ENCODE measurements around the gene PIEZO1.
A peak's percentile ranks its signal among the peaks of the same experiment; 100 is the strongest.

The PIEZO1 gene

GRCh38 chr16:88787579-88788314, 2.7 kb upstream of the PIEZO1 start:
- Mint-ChIP-seq H3K9me3 (no peaks in the 10 kb centered on the region), H3K27me3 (peaks cover 2% of the 10 kb centered on the region), H3K36me3 (ENCODE audit: low read depth) (peaks cover 6% of the 10 kb centered on the region), H3K27ac (peak overlapping the region; percentile 44), H3K4me1 (ENCODE audit: low read depth) (peaks cover 49% of the 10 kb centered on the region), H3K4me3 (no peak overlapping the region)
- intact Hi-C loops (cut with micrococcal nuclease): no loop called here

GRCh38 chr16:88784856-88785105, 239 bp downstream of the PIEZO1 start:
- Mint-ChIP-seq H3K27ac (peak overlapping the region; percentile 93), H3K36me3 (ENCODE audit: low read depth) (peaks cover 8% of the 10 kb centered on the region), H3K9me3 (no peaks in the 10 kb centered on the region), H3K4me1 (ENCODE audit: low read depth) (peaks cover 51% of the 10 kb centered on the region), H3K27me3 (no peaks in the 10 kb centered on the region), H3K4me3 (peak overlapping the region; percentile 87)
- intact Hi-C loops (cut with micrococcal nuclease): loop anchor here (2.0 kb wide), 2 partner anchors 48 to 72 kb away; partner anchors contain the start of genes GALNS and TRAPPC2L

- Mint-ChIP-seq H3K27me3 (no peaks in the 10 kb centered on the region), H3K4me3 (peak overlapping the region; percentile 87), H3K36me3 (ENCODE audit: low read depth) (peaks cover 13% of the 10 kb centered on the region), H3K4me1 (ENCODE audit: low read depth) (peaks cover 52% of the 10 kb centered on the region), H3K9me3 (no peaks in the 10 kb centered on the region), H3K27ac (peak overlapping the region; percentile 93)
- intact Hi-C loops (cut with micrococcal nuclease): loop anchor here (2.0 kb wide), 2 partner anchors 47 to 73 kb away; partner anchors contain the start of genes GALNS and TRAPPC2L
These were observed 755 bp downstream of the PIEZO1 start for GRCh38 chr16:88784074-88784855.

- Mint-ChIP-seq H3K4me3 (peak overlapping the region; percentile 87), H3K36me3 (ENCODE audit: low read depth) (peaks cover 20% of the 10 kb centered on the region), H3K27me3 (no peaks in the 10 kb centered on the region)
These were observed 1.5 kb downstream of the PIEZO1 start for GRCh38 chr16:88783391-88784073.

GRCh38 chr16:88782454-88783390, 2.3 kb downstream of the PIEZO1 start:
- Mint-ChIP-seq H3K27ac (peak overlapping the region; percentile 93), H3K27me3 (no peaks in the 10 kb centered on the region), H3K9me3 (no peaks in the 10 kb centered on the region), H3K4me1 (ENCODE audit: low read depth) (peaks cover 67% of the 10 kb centered on the region), H3K36me3 (ENCODE audit: low read depth) (peaks cover 28% of the 10 kb centered on the region), H3K4me3 (peak overlapping the region; percentile 87)
- intact Hi-C loops (cut with micrococcal nuclease): no loop called here

More at GRCh38 chr16:88783391-88784073, 1.5 kb downstream of the PIEZO1 start:
- H3K27ac Mint-ChIP-seq: peak overlapping the region; percentile 93
- H3K4me1 Mint-ChIP-seq (ENCODE audit: low read depth): peaks cover 59% of the 10 kb centered on the region
- no peaks in the 10 kb centered on the region for H3K9me3 Mint-ChIP-seq
- intact Hi-C loops (cut with micrococcal nuclease): loop anchor here (2.0 kb wide), 2 partner anchors 47 to 73 kb away; partner anchors contain the start of genes GALNS and TRAPPC2L

GRCh38 chr16:88781140-88782077, 3.6 kb downstream of the PIEZO1 start:
- no peaks in the 10 kb centered on the region for H3K9me3 Mint-ChIP-seq
- peaks cover 41% of the 10 kb centered on the region for H3K36me3 Mint-ChIP-seq (ENCODE audit: low read depth)
- peak overlapping the region; percentile 93 for H3K27ac Mint-ChIP-seq
- intact Hi-C loops (cut with micrococcal nuclease): loop anchor here (1.0 kb wide), 1 partner anchor 11 kb away; no protein-coding TSS in a partner anchor
- H3K27me3 Mint-ChIP-seq: no peaks in the 10 kb centered on the region
- H3K4me3 Mint-ChIP-seq: peak overlapping the region; percentile 87
- peaks cover 80% of the 10 kb centered on the region for H3K4me1 Mint-ChIP-seq (ENCODE audit: low read depth)

GRCh38 chr16:88780142-88781062, 4.6 kb downstream of the PIEZO1 start:
- Mint-ChIP-seq H3K4me1 (ENCODE audit: low read depth) (peaks cover 86% of the 10 kb centered on the region), H3K27ac (peak overlapping the region; percentile 93), H3K9me3 (no peaks in the 10 kb centered on the region), H3K36me3 (ENCODE audit: low read depth) (peaks cover 51% of the 10 kb centered on the region), H3K27me3 (no peaks in the 10 kb centered on the region), H3K4me3 (peak overlapping the region; percentile 87)
- intact Hi-C loops (cut with micrococcal nuclease): loop anchor here (1.0 kb wide), 1 partner anchor 10 kb away; no protein-coding TSS in a partner anchor

GRCh38 chr16:88779406-88780141, 5.4 kb downstream of the PIEZO1 start:
- Mint-ChIP-seq H3K4me3 (peak overlapping the region; percentile 51), H3K27me3 (no peaks in the 10 kb centered on the region), H3K9me3 (no peaks in the 10 kb centered on the region), H3K27ac (peak overlapping the region; percentile 93), H3K36me3 (ENCODE audit: low read depth) (peaks cover 59% of the 10 kb centered on the region), H3K4me1 (ENCODE audit: low read depth) (peaks cover 93% of the 10 kb centered on the region)
- intact Hi-C loops (cut with micrococcal nuclease): no loop called here

GRCh38 chr16:88778541-88779065, 6.4 kb downstream of the PIEZO1 start:
- peaks cover 100% of the 10 kb centered on the region for H3K4me1 Mint-ChIP-seq (ENCODE audit: low read depth)
- peak overlapping the region; percentile 71 for H3K27ac Mint-ChIP-seq
- H3K36me3 Mint-ChIP-seq (ENCODE audit: low read depth): peaks cover 58% of the 10 kb centered on the region
- H3K27me3 Mint-ChIP-seq: no peaks in the 10 kb centered on the region
- intact Hi-C loops (cut with micrococcal nuclease): no loop called here
- H3K9me3 Mint-ChIP-seq: no peaks in the 10 kb centered on the region
- peak overlapping the region; percentile 28 for H3K4me3 Mint-ChIP-seq

- H3K36me3 Mint-ChIP-seq (ENCODE audit: low read depth): peaks cover 57% of the 10 kb centered on the region
- H3K9me3 Mint-ChIP-seq: no peaks in the 10 kb centered on the region
- peaks cover 100% of the 10 kb centered on the region for H3K4me1 Mint-ChIP-seq (ENCODE audit: low read depth)
- H3K27ac Mint-ChIP-seq: peak overlapping the region; percentile 71
- H3K4me3 Mint-ChIP-seq: peak overlapping the region; percentile 28
- intact Hi-C loops (cut with micrococcal nuclease): no loop called here
- H3K27me3 Mint-ChIP-seq: no peaks in the 10 kb centered on the region
These were observed 6.8 kb downstream of the PIEZO1 start for GRCh38 chr16:88778271-88778525.

All from dendritic cell treated with granulocyte-macrophage colony-stimulating factor and Interleukin-4, amounts not matched to agents 40 ng/mL and 50 ng/mL, for 4 days (primary cell).